ENCODE data around the gene UMAD1. TPM values are rescaled to one million over a fixed set of nuclear protein-coding genes. Genes with fewer than 3 reads are reported as not detected.

UMAD1 gene
- total and polyA plus RNA-seq, 2 of the 4 experiments (the other 2 are of a cell fraction): 5.2 to 8.4 TPM

- Histone ChIP-seq H3K36me3 (ENCODE audit: control insufficient read depth, insufficient read depth, low read length) (no peaks in the 10 kb centered on the region), H3K23ac (ENCODE audit: low read depth, low read length) (no peak overlapping the region), H4K8ac (ENCODE audit: low read depth in 2 of 2, low read length in 2 of 2) (no peak overlapping the region), H2AFZ (replicated peaks; ENCODE audit: low read length, poor library complexity) (no peak overlapping the region), H3K18ac (ENCODE audit: low read depth, low read length) (no peak overlapping the region), H4K20me1 (ENCODE audit: insufficient read depth, low read length) (no peaks in the 10 kb centered on the region), H2BK5ac (ENCODE audit: low read depth, low read length, poor library complexity, severe bottlenecking) (no peak overlapping the region), H4K5ac (ENCODE audit: low read depth, low read length) (no peak overlapping the region), H3K27me3 (ENCODE audit: control insufficient read depth, insufficient read depth, low read length) (no peaks in the 10 kb centered on the region), H3K9me3 (ENCODE audit: control insufficient read depth, insufficient read depth, low read length) (no peaks in the 10 kb centered on the region), H3K4me2 (ENCODE audit: low read depth, low read length) (no peak overlapping the region), H2BK15ac (ENCODE audit: low read depth, low read length) (no peak overlapping the region), H2BK20ac (ENCODE audit: low read depth, low read length) (no peak overlapping the region), H3K79me1 (ENCODE audit: low read depth in 1 of 2, low read length in 2 of 2) (no peaks in the 10 kb centered on the region), H3K56ac (ENCODE audit: extremely low read depth, insufficient read depth, low read length) (no peak overlapping the region), H3K4ac (ENCODE audit: low read depth, low read length) (no peak overlapping the region), H2BK120ac (ENCODE audit: low read depth, low read length) (no peak overlapping the region), H3K14ac (replicated peaks; ENCODE audit: low read depth, low read length) (no peak overlapping the region), H3K9ac (ENCODE audit: low read depth, low read length) (no peak overlapping the region), H3K4me1 (ENCODE audit: control insufficient read depth, insufficient read depth, low read length) (no peaks in the 10 kb centered on the region; the same call in 1 of the 2 replicates), H4K91ac (ENCODE audit: insufficient read depth, low read depth, low read length) (no peak overlapping the region), H3K9me1 (ENCODE audit: insufficient read depth, low read length) (no peaks in the 10 kb centered on the region), H2AK9ac (replicated peaks; ENCODE audit: low read depth, low read length, poor library complexity) (no peak overlapping the region), H3K4me3 (ENCODE audit: insufficient read depth, low read depth, low read length) (no peak overlapping the region), H2AK5ac (ENCODE audit: low read depth, low read length) (no peak overlapping the region), H3K27ac (ENCODE audit: insufficient read depth, low read length) (no peak overlapping the region)
- in situ Hi-C loops (cut with MboI; ENCODE audit: low sequenced_read_pairs) (no loop called here), intact Hi-C loops (cut with micrococcal nuclease) (no loop called here), dilution Hi-C loops (cut with HindIII; ENCODE audit: low sequenced_read_pairs, unreplicated experiment) (no loop called here)
- no peak for TF ChIP-seq RFX5 (IDR thresholded peaks at IDR 0.05; ENCODE audit: low read depth, low read length)
- TF ChIP-seq NFE2L2 (IDR thresholded peaks at IDR 0.05; ENCODE audit: low read depth, low read length): no peak
- TF ChIP-seq CTCF (conservative IDR thresholded peaks at IDR 0.05; ENCODE audit: low read depth, low read length): no peak
- no peak for TF ChIP-seq RAD21 (IDR thresholded peaks at IDR 0.05; ENCODE audit: low read length)
- TF ChIP-seq, protein P1, sequence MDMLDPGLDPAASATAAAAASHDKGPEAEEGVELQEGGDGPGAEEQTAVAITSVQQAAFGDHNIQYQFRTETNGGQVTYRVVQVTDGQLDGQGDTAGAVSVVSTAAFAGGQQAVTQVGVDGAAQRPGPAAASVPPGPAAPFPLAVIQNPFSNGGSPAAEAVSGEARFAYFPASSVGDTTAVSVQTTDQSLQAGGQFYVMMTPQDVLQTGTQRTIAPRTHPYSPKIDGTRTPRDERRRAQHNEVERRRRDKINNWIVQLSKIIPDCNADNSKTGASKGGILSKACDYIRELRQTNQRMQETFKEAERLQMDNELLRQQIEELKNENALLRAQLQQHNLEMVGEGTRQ (IDR thresholded peaks at IDR 0.05; ENCODE audit: low read depth, low read length): no peak
- no peak for TF ChIP-seq BHLHE40 (IDR thresholded peaks at IDR 0.05; ENCODE audit: low read depth, low read length)
- TF ChIP-seq CEBPB (IDR thresholded peaks at IDR 0.05; ENCODE audit: low read depth, low read length): no peak
- TF ChIP-seq MAZ (IDR thresholded peaks at IDR 0.05; ENCODE audit: borderline replicate concordance, low read depth, low read length): no peak
- TF ChIP-seq RCOR1 (IDR thresholded peaks at IDR 0.05; ENCODE audit: insufficient replicate concordance, low read length): no peak
- TF ChIP-seq MXI1 (IDR thresholded peaks at IDR 0.05; ENCODE audit: borderline replicate concordance, low read depth, low read length): no peak
- WGBS, 2 experiments (ENCODE audit: extremely low coverage in 2 of 2, insufficient read length in 1 of 2): no CpG with 5 or more reads among the region's 3 CpGs
- DNase-seq (no peak), ATAC-seq (ENCODE audit: low read depth) (no peak)
- POLR2A ChIA-PET (ENCODE audit: unreplicated experiment): no interaction called here
- no TSS peak for BruUV-seq (replicated peaks)
- CTCF ChIA-PET: interaction anchor here (1.0 kb wide), 1 partner anchor 10 kb away, joined by 3 read pairs; no protein-coding TSS in a partner anchor
These were observed 279.9 kb downstream of the UMAD1 start for GRCh38 chr7:7920481-7920880.
